HG03095 (cell line): Measurements from ENCODE around the gene CHMP5.
A peak's percentile ranks its signal among the peaks of the same experiment; 100 is the strongest.

Experiments
- ATAC-seq: cut with Tn5 transposase; IDR thresholded peaks from one replicate; pipeline ENCODE4 v1.9.1; 2021; ENCODE audit warnings: moderate library complexity; ENCODE audit not compliant: unreplicated experiment

CHMP5 gene

GRCh38 chr9:33273266-33273971 is 8.6 kb downstream of the CHMP5 start:
- ATAC-seq = no peak

DNA sequence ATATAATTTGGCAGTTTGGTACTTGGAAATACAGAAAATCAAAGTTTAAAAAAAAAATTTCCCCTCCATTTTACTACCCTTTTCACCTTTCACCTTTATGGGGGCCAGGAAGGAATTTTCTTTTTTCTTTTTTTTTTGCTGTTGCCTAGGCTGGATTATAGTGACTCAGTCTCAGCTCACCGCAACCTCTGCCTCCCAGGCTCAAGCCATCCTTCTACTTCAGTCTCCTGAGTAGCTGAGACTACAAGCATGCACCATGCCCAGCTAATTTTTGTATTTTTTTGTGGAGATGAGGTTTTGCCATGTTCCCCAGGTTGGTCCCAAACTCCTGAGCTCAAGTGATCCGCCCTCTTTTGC is 9.1 kb downstream of the CHMP5 start:
- ATAC-seq = no peak

GRCh38 chr9:33277484-33277883 is 12.6 kb downstream of the CHMP5 start:
- ATAC-seq = no peak

DNA sequence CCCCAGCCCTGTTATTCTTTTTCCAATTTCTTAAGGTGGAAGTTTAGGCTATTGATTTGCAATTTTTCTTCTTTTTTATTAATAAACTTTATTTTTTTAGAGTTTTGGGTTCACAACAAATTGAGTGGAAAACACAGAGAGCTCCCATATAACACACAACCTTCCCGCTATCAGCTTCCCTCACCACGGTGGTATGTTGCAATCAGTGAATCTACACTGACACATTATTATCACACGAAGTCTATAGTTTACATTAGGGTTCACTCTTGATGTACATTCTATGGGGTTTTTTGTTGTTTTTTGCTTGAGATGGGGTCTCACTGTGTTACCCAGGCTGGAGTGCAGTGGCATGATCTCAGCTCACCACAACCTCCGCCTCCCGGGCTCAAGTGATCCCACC is 20.7 kb downstream of the CHMP5 start:
- no peak for ATAC-seq

- ATAC-seq = no peak
These were observed 22.2 kb downstream of the CHMP5 start for GRCh38 chr9:33287087-33287490.

- no peak for ATAC-seq
These were observed 23.4 kb downstream of the CHMP5 start for GRCh38 chr9:33288235-33288634.

GRCh38 chr9:33288828-33289483 is 24.1 kb downstream of the CHMP5 start:
- no peak for ATAC-seq

- ATAC-seq = no peak
These were observed 24.6 kb downstream of the CHMP5 start for GRCh38 chr9:33289496-33289895.

GRCh38 chr9:33289936-33290246 is 25.0 kb downstream of the CHMP5 start:
- peak; percentile 15 for ATAC-seq

- peak; percentile 76 for ATAC-seq
These were observed 25.6 kb downstream of the CHMP5 start, which contains the start of gene NFX1 for GRCh38 chr9:33290247-33291030. Gene NFX1 (plus strand): TSS chr9:33290516. CDS start chr9:33290573, 57 bp downstream.

DNA sequence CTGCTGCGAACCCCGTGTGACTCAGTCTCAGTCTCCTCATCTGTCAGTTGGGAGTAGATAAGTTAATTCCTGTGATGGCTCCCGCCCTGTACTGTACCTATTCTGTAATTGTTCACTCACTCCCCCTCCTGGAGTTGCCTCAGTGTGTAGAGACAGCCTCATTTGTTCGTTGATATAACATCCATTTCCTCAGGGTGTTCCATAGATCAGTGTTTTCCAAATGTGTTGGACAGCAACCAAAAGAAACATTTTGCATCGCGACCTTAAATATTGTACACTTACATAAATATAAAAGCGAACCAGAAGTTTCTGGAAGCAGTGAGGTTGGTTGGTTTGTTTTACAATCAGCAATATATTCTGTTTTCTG is 26.2 kb downstream of the CHMP5 start:
- ATAC-seq = peak; percentile 0

GRCh38 chr9:33291901-33292300 is 27.1 kb downstream of the CHMP5 start:
- ATAC-seq = no peak

DNA sequence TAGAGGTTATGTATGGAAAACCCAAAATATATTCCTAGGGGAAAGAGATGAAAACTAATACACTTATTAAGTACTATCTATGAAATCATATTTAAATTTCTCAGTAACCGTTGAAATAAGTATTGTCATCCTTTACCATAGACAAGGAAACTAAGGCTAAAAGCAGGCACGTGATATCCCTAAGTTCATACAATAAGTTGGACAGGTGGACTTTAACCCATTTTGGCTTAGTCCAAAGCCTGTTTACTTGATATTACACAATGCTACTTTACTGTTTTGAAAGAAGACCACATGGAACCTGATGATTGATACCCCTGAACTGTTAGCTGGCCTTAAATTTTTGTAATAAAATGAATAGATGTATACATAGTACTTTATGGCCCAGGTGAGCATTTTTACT is 28.9 kb downstream of the CHMP5 start:
- ATAC-seq = no peak

- ATAC-seq = no peak
These were observed 30.0 kb downstream of the CHMP5 start for GRCh38 chr9:33294670-33295432.

DNA sequence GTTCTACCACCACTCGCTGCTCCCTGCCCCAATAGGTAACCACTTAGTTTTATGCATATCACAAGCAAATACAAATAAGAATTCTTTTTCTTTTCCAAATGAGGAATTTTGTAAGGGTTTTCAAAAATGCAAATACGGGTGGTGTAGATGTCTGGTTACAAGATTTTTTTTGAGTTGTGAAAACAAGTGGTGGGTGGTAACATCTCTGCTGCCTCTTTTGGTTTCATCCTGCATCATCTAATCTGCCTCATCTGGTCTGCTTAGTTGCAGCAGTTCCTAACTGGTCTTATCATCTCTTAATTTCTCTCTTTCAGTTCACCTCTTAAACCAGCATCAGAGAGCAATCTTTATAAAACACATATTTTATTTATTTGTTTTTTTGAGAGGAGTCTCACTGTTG is 30.7 kb downstream of the CHMP5 start:
- peak; percentile 36 for ATAC-seq

GRCh38 chr9:33297432-33297831 is 32.6 kb downstream of the CHMP5 start:
- peak; percentile 93 for ATAC-seq

DNA sequence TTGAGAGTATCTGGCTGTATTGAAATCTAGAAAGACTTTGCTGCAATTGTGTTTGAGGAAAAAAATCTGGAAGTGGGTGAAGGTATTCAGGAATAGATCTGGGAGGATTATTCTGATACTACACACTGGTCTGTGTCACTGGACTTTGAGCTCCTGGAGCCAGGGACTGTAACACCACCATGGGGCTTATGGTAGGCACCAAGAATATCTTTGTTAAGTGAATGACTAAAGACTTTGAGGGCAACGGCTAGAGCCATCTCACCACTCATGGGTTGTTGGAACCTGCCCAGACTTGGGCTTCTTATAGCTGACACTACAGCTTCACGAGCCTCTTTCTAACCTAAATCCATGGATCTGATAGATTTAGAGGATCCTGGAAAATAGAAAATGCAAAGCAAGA is 35.7 kb downstream of the CHMP5 start:
- ATAC-seq = no peak

DNA sequence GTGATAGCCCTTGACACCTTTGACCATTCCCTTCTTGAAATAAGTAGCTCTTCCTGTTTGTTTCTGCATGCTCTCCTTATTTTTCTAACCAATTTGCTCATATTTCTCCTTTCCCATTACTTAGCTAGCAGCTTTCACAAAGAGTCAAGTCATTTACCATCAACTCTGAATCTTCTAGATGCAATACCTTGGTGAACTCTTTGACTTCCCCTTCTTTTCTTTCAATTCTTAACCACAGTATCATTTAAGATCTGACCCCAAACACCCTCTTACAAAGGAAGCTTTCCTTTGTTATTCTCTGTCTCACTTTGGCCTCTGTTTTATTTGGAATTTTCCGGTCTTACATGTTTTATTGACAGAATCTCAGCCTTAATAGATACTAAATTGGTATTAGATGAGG is 39.5 kb downstream of the CHMP5 start:
- ATAC-seq = no peak

DNA sequence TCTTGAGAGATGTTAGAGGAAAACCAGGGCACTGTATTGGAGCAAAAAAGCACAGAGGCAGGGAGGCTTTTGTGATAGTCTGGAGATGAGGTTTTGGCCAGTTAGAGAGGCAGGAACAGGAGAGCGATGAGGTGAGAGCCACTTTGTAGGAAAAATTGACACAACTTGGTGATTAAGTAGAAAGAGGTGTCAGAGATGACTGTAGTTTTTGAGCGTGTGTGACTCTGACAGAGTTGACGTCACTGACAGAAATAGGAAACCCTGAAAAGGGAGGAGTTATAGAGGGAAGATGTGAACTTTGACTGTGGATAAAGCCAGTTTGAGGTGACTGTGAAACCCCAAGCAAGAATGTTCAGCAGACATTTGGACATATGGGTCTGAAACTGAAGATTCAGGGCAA is 41.2 kb downstream of the CHMP5 start:
- ATAC-seq = no peak

GRCh38 chr9:33307067-33307466 is 42.2 kb downstream of the CHMP5 start:
- no peak for ATAC-seq

DNA sequence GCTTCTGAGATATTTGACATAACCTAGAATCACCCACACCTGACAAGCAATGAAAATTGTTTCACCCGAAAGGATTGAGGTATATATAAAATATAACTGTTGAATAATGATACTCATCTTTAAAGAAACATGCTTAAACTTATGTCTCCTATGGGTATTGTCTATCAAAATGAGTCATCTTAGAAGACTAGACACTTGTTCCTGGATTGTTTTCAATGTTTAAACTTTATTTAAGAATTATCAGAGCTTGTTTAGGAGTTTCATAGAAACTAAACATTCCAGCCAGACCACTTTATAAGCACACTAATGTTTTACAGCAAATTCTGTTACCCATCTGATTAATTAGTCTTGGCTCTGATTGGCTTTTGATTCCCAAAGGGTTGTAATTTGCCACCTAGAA is 45.1 kb downstream of the CHMP5 start:
- no peak for ATAC-seq
